Stimulated activated CD8-positive, alpha-beta memory T cell treated with anti-CD3 and anti-CD28 coated beads, Interleukin-2, amount 100 ng/mL, for 1 hour (primary cell): ENCODE measurements around the gene VPS41.

Experiments used
- DNase-seq, 2 donors: peaks; one replicate each; pipeline ENCODE4 v3.0.0-alpha.2; 2020; ENCODE audit warnings: low read depth in 2 of 2

Gene VPS41

GRCh38 chr7:38907066-38907465 lies 1.9 kb downstream of the VPS41 start:
- DNase-seq: no peak

- no peak for DNase-seq
These were observed 3.8 kb downstream of the VPS41 start for GRCh38 chr7:38905056-38905759.

GRCh38 chr7:38903057-38903456 lies 5.9 kb downstream of the VPS41 start:
- no peak for DNase-seq

GRCh38 chr7:38902449-38902848 lies 6.5 kb downstream of the VPS41 start:
- DNase-seq: no peak

GRCh38 chr7:38893061-38893460 lies 15.9 kb downstream of the VPS41 start:
- DNase-seq: no peak

- DNase-seq: no peak
These were observed 18.4 kb downstream of the VPS41 start for GRCh38 chr7:38890597-38890996.

- no peak for DNase-seq
These were observed 19.0 kb downstream of the VPS41 start for GRCh38 chr7:38889872-38890432.

GRCh38 chr7:38889079-38889478 lies 19.9 kb downstream of the VPS41 start:
- no peak for DNase-seq

GRCh38 chr7:38886265-38886664 lies 22.7 kb downstream of the VPS41 start:
- no peak for DNase-seq

GRCh38 chr7:38883706-38884105 lies 25.3 kb downstream of the VPS41 start:
- DNase-seq: no peak

- no peak for DNase-seq
These were observed 26.9 kb downstream of the VPS41 start for GRCh38 chr7:38881947-38882684.

GRCh38 chr7:38881015-38881414 lies 28.0 kb downstream of the VPS41 start:
- no peak for DNase-seq

- no peak for DNase-seq
These were observed 28.5 kb downstream of the VPS41 start for GRCh38 chr7:38880454-38880853.

- no peak for DNase-seq
These were observed 29.0 kb downstream of the VPS41 start for GRCh38 chr7:38880035-38880434.

GRCh38 chr7:38878694-38879457 lies 30.1 kb downstream of the VPS41 start:
- DNase-seq: no peak

- DNase-seq: no peak
These were observed 35.6 kb downstream of the VPS41 start for GRCh38 chr7:38873433-38873832.

GRCh38 chr7:38872202-38872601 lies 36.8 kb downstream of the VPS41 start:
- no peak for DNase-seq

GRCh38 chr7:38870147-38870546 lies 38.8 kb downstream of the VPS41 start:
- no peak for DNase-seq

GRCh38 chr7:38863601-38864291 lies 45.2 kb downstream of the VPS41 start:
- DNase-seq: no peak

- DNase-seq: no peak
These were observed 46.3 kb downstream of the VPS41 start for GRCh38 chr7:38862666-38863065.

- DNase-seq: no peak
These were observed 50.6 kb downstream of the VPS41 start for GRCh38 chr7:38858259-38858884.
